ENCODE data around the gene ZRANB1. TPM values are rescaled to one million over a fixed set of nuclear protein-coding genes. Genes with fewer than 3 reads are reported as not detected.

The ZRANB1 gene
- polyA plus RNA-seq, 1 donor: 31.8 TPM

DNA sequence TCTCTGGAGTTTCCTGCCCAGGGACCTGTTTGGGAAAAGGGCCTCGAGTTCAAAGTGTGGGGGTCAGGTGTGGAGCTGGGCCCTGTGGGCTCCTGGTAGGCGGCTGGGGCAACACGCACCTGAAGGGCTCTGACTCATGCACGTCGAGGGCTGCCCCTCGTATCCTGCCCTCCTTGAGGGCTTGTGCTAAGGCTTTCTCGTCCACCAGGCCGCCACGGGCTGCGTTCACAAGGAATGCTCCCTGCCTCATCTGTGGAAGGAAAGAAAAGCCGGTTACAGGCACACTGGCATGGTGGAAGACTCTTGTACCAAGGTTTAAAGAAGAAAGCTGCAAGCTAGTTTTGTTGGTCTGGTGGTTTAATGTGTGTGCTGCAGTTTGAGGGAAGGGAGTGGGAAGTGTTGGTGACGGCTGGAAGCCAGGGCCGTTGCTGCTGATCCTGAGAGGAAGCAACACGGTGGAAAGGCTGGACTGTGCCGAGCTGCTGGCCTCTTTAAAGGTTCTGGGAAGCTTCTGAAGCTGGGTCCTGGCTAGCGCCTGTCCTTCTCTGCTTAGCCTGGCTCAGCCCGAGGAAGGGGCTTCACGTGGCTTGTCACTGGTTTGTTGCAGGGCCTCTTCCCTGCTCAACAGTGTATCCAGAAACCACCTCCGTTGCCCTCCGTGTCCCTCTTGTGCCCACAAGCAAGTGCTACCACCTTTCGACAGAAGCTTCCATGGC, 52.0 kb downstream of the ZRANB1 start:
- no peak for DNase-seq

DNA sequence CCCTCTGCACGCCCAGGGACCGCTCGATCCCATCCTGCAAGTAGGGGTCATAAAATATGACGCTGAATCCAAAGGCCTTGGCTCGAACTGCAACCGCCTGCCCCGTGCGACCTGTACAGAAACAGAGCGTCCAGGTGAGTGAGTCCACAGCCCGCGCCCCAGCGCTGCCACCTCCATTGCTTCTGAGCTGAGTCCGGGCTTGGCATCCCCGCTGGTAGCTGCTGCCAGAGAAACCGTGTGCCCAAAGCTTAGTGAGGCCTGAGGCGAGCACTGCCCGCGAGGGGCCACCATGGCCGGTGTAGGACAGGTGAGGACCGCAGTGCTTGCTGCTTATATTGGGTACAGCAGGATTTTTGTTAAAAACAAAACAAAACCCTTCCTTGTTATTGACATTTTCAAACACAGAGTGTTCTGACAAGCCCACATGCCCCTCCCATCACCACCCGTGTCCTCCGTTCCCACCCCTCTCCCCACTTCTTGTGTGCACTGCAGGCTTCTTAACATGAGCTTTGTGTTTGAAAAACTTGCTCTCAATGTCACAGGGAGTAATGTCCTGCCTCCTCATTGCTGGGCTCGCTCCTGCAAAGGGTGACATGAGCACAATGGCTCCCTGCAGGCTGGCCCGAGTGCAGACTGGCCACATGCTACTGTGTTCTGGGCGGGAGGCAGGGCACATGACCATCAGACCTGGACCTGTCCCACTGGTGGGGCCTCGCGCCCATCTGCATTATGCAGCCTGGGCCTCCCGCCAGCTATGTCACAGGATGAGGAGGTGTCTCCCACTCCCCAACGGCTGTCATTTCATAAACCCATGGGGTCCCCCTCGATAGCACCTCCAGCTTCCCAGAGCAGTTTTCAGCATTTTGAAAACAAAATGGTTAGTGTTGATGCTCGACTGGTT, 52.9 kb downstream of the ZRANB1 start:
- DNase-seq: no peak

DNA sequence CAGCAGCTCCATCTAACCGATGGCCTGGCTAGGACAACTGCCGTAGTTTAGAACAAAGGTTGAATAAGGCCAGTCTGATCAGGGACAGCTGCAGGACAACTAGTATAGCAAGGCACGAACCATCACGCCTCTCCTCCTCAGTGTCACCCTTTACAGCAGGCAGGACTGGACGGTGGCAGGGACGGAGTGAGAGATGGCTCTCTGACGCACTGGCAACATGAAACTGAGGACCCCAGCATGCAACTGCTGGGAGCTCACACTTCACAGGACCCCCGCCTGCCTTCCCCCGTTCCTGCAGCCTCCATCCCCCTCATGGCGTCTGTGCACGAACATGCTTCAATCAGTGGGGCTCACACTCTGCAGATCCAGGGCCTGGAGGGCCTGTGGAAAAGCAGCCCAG, 53.7 kb downstream of the ZRANB1 start:
- DNase-seq: no peak

GRCh38 chr10:124996127-124996853, 54.4 kb downstream of the ZRANB1 start:
- DNase-seq: no peak

- no peak for DNase-seq
Observed at GRCh38 chr10:124996854-124997215, 54.9 kb downstream of the ZRANB1 start.

- DNase-seq: no peak
Observed at GRCh38 chr10:124997306-124997705, 55.4 kb downstream of the ZRANB1 start.

GRCh38 chr10:124997771-124998623, 56.1 kb downstream of the ZRANB1 start:
- DNase-seq: no peak

DNA sequence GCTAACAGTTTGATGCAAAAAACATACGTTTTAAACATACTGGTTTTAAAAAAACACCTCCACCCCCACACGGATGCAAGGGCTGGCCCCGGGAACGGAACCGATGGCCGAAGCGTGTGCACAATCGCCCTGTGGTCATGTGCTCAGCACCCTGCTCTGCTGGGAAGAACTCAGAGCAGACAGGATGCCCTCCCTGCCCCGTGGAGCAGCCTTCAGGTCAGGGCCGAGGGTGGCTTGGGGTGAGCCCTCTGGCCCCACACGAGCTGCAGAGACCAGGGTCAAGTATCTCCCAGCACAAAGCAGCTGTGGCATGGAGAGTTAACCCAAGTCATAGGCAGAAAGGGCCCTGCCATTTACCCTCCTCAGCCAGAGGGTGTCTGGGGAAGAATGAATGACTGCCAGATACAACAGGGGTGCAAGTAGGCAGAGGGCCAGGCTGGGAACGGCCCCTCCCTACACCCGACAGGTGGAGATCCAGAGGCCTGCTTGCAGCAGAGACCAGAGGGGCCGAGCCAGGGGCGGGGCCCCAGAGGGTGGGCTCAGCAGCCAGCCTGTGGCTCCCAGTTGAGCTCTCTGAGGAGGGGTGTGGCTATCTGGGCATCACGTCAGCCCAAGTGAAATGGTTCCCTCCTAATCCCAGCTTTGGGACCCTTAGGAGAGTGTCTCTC, 56.8 kb downstream of the ZRANB1 start:
- no peak for DNase-seq

- DNase-seq: no peak
Observed at GRCh38 chr10:124999433-125000365, 57.8 kb downstream of the ZRANB1 start.

DNA sequence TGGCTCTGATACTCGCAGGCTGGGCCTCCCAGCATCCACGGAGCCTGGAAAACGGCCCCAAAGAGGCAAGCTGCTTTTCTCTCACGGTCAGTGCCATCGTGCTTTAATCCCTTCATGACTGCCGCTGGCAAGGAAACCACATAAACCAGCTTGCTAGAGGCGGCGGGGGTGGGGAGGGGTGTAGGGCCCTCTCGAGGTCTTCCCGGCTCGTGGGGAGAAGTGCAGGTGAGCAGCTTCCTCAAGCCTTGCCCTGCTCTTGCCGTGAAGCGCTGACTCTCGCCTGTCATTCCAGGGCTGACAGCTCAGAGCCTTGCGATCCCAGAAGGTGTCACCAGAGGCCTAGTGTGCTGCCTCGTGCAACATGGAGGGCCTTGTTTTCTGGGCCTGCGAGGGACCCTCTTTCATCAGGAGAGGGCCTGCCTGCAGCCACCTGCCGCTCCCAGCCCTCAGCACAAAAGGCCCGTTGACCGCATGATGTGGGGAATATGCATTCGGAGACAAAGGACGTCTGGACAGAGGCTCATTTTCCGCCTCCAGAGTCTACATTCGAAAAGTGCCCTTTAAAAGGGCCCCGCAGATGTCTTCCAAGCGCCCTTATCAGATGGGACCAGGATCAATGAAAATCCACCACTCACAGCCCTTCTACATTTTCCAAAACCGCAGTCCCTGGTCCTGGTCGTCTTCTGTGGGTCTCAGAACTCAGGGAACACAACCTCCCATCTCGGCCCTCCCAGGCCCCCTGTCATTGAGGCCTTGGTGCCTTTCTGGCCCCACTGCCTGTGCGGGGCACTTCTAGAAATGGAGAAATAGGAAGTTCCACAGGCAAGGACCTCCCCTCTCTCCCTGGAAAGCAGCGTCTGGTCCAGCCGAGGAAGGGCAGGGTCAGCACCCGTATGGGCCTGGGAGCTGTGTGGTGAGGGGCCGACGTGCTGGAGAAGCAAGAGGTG, 58.7 kb downstream of the ZRANB1 start:
- DNase-seq: no peak

DNA sequence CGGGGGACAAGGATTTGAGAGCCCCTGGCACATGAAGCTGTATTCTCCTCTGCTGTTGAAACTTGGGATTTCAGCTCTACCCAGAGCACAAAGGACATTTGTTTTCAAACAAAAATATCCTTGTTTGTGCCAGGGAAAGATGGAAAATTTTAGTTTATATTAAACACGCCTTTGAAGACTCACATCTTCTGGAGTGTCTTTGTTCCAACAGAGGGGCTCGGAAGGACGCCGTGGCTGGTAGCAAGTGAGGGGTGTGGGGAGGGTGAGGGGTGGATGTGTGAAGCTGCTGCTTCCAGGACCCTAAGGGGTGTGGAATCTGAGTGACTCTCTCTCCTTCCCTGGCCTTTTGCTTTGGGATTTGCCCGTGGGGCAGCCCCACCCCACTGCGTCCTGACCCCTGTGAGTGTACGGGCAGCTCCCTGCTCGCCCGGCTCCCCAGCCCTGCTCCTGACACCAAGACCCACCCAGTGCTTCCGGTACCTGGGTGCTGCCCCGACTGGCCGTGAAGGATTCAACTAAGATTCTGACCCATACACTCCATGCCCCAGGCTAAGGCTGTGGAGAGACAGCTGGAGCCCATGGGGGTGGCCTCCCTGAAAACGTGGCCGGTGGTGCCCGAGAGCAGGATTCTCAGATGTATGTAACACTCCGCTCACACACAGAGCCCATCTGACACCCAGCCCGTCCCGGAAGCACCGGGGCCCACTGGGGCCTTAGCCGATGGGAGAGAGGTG, 59.6 kb downstream of the ZRANB1 start:
- DNase-seq: no peak

GRCh38 chr10:125002047-125002422, 60.1 kb downstream of the ZRANB1 start:
- DNase-seq: no peak

- no peak for DNase-seq
Observed at GRCh38 chr10:125002423-125003145, 60.7 kb downstream of the ZRANB1 start.

DNA sequence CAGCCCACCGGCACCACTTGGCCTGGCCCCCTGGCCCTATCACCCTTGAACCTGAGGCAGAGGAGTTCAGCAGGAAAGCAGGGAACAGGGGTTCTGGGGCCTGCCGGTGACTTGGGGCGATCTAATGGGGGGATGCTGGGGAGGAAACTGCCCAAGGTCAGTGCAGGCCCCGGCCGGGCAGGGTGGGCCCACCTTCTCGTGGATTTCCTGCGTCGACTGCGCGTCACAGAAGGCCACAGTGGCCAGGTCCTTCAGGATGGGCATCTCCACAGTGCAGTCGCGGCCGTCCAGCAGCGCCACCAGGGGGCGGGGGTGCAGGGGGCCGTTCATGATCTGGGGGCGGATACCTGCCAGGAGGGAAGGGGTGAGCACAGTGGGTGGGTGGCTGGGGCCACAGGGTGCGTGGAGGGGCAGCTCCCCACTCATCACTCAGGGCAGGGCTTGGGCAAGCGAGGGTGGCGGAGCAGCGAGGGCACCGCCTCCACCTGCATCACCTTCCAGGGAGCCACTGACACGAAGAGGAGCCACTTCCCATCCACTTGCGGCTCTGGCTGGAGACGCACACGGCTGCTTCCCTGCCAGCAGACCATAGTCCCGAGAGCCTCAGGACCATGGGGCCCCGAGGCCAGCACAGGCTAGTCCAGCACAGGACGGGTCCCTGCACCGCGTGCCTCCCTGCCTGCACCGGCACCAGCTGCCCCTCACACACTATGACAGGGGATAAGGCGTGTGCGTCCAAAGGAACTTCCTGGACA, 61.4 kb downstream of the ZRANB1 start:
- DNase-seq: no peak

- DNase-seq: no peak
Observed at GRCh38 chr10:125003901-125004467, 62.1 kb downstream of the ZRANB1 start.

DNA sequence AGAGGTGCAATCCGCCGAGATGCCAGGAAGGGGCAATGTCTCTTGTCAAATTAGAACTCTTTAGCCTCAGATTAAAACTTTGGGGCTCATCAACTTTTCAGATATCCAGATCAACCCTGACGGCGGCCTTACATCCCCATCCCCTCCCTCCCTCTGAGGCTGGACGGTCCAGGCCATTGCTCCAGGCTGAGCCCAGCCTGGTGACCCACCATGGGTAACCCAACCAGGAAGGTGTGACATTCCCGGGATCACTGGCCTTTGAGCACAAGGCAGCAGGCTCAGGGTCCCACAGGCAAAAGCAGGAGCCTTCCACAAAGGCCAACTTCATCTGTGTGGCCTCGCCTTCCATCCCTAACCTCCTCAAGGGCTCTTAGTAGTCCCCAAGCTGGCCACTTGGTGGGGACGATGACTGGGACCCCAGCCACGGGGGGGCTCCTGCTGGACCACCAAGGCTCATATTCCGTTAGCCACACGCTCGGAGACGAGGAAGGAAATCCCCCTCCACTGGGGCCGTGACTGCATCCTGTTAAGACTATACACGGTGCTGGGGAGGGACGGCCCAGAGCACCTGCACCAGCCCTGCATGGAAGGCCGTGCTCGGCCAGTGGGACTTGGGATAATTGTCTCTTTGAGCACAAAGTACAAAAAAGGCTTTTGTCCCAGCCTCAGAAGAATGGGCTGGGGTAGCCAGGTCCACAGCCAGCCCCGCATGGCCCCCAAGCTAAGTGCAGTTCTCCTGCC, 62.8 kb downstream of the ZRANB1 start:
- no peak for DNase-seq
